ENCODE measurements around the gene CA5A.

DNA sequence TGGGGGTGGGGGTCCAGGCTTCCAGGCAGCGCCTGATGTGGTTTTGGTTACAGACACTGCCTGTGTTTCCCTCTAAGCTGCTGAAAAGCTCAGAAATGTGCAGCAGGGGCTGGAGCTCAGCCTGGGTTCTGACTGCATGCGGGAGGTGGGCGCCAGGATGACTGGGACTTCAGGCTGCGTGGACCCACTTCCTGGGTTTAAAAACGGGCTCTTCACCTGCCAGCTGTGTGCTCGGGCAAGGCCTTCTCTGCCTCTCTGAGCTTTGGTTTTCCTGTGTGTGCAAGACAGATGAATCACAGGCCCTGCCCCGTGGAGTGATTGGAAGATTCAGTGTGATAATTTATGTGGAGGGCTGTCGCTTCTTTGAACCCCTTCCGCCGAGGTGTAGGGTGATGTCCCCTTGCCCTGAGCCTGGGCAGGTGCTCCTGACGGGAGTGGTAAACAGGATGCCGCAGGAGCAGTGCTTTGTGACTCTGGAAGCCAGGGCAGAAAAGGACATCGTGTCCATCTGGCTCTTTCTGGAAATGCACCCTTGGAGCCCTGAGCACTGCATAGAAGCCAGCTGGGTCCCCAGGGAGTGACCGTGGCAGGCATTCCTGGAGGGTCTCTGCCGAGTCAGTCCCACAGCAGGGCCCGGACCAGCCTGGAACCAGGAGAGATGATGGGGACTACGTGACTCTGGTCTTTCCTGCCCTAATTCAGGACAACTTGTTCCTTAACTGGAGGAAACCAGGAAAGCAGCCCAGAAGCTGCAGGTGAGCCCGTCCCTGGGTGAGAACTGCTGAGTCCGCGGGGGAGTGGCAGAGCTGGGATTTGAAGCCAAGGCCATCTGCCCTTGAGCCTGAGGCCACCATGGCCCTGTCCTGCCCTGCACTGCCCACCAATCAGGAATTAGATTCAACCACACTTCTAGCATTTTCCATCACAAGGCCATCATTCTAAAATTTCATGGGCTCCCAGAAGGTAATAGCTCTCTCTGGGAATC, 38.5 kb downstream of the CA5A start:
- no peak for TF ChIP-seq CTCF (IDR thresholded peaks at IDR 0.05)
- TF ChIP-seq POLR2A (IDR thresholded peaks at IDR 0.05) = no peak

Data from sigmoid colon (tissue), 3 donors.